ENCODE measurements around the gene ATP11A.

GRCh38 chr13:112727581-112727980 is 37.7 kb downstream of the ATP11A start:
- TF ChIP-seq, protein P1, sequence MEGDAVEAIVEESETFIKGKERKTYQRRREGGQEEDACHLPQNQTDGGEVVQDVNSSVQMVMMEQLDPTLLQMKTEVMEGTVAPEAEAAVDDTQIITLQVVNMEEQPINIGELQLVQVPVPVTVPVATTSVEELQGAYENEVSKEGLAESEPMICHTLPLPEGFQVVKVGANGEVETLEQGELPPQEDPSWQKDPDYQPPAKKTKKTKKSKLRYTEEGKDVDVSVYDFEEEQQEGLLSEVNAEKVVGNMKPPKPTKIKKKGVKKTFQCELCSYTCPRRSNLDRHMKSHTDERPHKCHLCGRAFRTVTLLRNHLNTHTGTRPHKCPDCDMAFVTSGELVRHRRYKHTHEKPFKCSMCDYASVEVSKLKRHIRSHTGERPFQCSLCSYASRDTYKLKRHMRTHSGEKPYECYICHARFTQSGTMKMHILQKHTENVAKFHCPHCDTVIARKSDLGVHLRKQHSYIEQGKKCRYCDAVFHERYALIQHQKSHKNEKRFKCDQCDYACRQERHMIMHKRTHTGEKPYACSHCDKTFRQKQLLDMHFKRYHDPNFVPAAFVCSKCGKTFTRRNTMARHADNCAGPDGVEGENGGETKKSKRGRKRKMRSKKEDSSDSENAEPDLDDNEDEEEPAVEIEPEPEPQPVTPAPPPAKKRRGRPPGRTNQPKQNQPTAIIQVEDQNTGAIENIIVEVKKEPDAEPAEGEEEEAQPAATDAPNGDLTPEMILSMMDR (IDR thresholded peaks at IDR 0.05 in 2 of 3, conservative IDR thresholded peaks at IDR 0.05 in 1 of 3; ENCODE audit: borderline replicate concordance in 1 of 3, insufficient read depth in 1 of 3, low read depth in 2 of 3, low read length in 2 of 3), result no peak
- TF ChIP-seq SRF (IDR thresholded peaks at IDR 0.05; ENCODE audit: low read depth), result no peak
- TF ChIP-seq CBX3 (IDR thresholded peaks at IDR 0.05; ENCODE audit: low read depth), result no peak
- TF ChIP-seq ZNF274 (IDR thresholded peaks at IDR 0.05; ENCODE audit: low read depth, low read length), result no peak
- TF ChIP-seq SP1 (IDR thresholded peaks at IDR 0.05; ENCODE audit: low read depth), result no peak
- no peak for TF ChIP-seq POLR2A (IDR thresholded peaks at IDR 0.05; ENCODE audit: borderline replicate concordance, extremely low read depth, insufficient read depth, insufficient read length)
- no peak for TF ChIP-seq RAD21 (IDR thresholded peaks at IDR 0.05; ENCODE audit: low read depth)
- TF ChIP-seq, protein P2, sequence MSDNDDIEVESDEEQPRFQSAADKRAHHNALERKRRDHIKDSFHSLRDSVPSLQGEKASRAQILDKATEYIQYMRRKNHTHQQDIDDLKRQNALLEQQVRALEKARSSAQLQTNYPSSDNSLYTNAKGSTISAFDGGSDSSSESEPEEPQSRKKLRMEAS (IDR thresholded peaks at IDR 0.05), result no peak
- TF ChIP-seq, protein P3, sequence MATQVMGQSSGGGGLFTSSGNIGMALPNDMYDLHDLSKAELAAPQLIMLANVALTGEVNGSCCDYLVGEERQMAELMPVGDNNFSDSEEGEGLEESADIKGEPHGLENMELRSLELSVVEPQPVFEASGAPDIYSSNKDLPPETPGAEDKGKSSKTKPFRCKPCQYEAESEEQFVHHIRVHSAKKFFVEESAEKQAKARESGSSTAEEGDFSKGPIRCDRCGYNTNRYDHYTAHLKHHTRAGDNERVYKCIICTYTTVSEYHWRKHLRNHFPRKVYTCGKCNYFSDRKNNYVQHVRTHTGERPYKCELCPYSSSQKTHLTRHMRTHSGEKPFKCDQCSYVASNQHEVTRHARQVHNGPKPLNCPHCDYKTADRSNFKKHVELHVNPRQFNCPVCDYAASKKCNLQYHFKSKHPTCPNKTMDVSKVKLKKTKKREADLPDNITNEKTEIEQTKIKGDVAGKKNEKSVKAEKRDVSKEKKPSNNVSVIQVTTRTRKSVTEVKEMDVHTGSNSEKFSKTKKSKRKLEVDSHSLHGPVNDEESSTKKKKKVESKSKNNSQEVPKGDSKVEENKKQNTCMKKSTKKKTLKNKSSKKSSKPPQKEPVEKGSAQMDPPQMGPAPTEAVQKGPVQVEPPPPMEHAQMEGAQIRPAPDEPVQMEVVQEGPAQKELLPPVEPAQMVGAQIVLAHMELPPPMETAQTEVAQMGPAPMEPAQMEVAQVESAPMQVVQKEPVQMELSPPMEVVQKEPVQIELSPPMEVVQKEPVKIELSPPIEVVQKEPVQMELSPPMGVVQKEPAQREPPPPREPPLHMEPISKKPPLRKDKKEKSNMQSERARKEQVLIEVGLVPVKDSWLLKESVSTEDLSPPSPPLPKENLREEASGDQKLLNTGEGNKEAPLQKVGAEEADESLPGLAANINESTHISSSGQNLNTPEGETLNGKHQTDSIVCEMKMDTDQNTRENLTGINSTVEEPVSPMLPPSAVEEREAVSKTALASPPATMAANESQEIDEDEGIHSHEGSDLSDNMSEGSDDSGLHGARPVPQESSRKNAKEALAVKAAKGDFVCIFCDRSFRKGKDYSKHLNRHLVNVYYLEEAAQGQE (IDR thresholded peaks at IDR 0.05; ENCODE audit: low read depth), result no peak
- no peak for TF ChIP-seq EZH2 (IDR thresholded peaks at IDR 0.05)
- no peak for TF ChIP-seq CEBPB (IDR thresholded peaks at IDR 0.05; ENCODE audit: low read depth)
- no peak for TF ChIP-seq POLR2AphosphoS5 (IDR thresholded peaks at IDR 0.05; ENCODE audit: low read depth, low read length)
- TF ChIP-seq JUND (IDR thresholded peaks at IDR 0.05), result no peak

Data from HCT116 (cell line).